GM23338 (cell line): ENCODE results near the gene RS1. TPM values are rescaled to one million over a fixed set of nuclear protein-coding genes. Genes with fewer than 3 reads are reported as not detected.

Source experiments
- ATAC-seq: fragments of 200-7000 bp; cut with Tn5 transposase; 3 replicates; pipeline ENCODE4 v1.9.1; 2020
- DNase-seq: peaks from one replicate; pipeline ENCODE4 v3.0.0-alpha.2; 2015; ENCODE audit warnings: low spot score
- H2AFZ ChIP-seq: fragments of 200-600 bp; sonication (generic); 2 replicates; pipeline ENCODE4 v1.8.0; 2016; ENCODE audit warnings: antibody characterized with exemption, mild to moderate bottlenecking, moderate library complexity
- H3F3A ChIP-seq: fragments of 200-600 bp; sonication (generic); replicated peaks from 2 replicates; pipeline ENCODE4 v1.8.0; 2017; ENCODE audit warnings: antibody characterized with exemption, mixed run types, low read depth
- H3K27ac ChIP-seq: fragments of 200-600 bp; sonication (generic); 2 replicates; pipeline ENCODE4 v1.6.1; 2016; ENCODE audit warnings: low read depth
- H3K27me3 ChIP-seq: fragments of 200-600 bp; sonication (generic); 2 replicates; pipeline ENCODE4 v1.8.0; 2016; ENCODE audit warnings: mild to moderate bottlenecking, mixed run types, moderate library complexity; ENCODE audit not compliant: insufficient read depth
- H3K36me3 ChIP-seq: fragments of 200-600 bp; sonication (generic); 2 replicates; pipeline ENCODE4 v1.8.0; 2016; ENCODE audit warnings: mild to moderate bottlenecking; ENCODE audit not compliant: insufficient read depth
- H3K4me1 ChIP-seq: fragments of 200-600 bp; sonication (generic); 2 replicates; pipeline ENCODE4 v1.8.0; 2016; ENCODE audit warnings: mild to moderate bottlenecking, moderate library complexity; ENCODE audit not compliant: insufficient read depth
- H3K4me2 ChIP-seq: fragments of 200-600 bp; sonication (generic); 2 replicates; pipeline ENCODE4 v1.7.1; 2017; ENCODE audit warnings: mixed run types
- H3K4me3 ChIP-seq: fragments of 200-600 bp; sonication (generic); 2 replicates; pipeline ENCODE4 v1.6.1; 2016; ENCODE audit warnings: mixed run types
- H3K79me2 ChIP-seq: fragments of 200-600 bp; sonication (generic); replicated peaks from 2 replicates; pipeline ENCODE4 v1.8.0; 2017; ENCODE audit warnings: mild to moderate bottlenecking; ENCODE audit not compliant: insufficient read depth
- H3K9me2 ChIP-seq: fragments of 200-600 bp; sonication (generic); 2 replicates; pipeline ENCODE4 v1.8.0; 2017; ENCODE audit not compliant: insufficient read depth
- H4K20me1 ChIP-seq: fragments of 200-600 bp; sonication (generic); replicated peaks from 2 replicates; pipeline ENCODE4 v1.8.0; 2017; ENCODE audit warnings: mild to moderate bottlenecking; ENCODE audit not compliant: insufficient read depth
- H3K27ac Mint-ChIP-seq: 2 replicates; pipeline ENCODE4 v1.8.0; 2020; ENCODE audit warnings: inconsistent platforms, mild to moderate bottlenecking, moderate library complexity, mixed read lengths
- H3K27me3 Mint-ChIP-seq: 3 replicates; pipeline ENCODE4 v1.8.0; 2022; ENCODE audit warnings: low read depth, mild to moderate bottlenecking, moderate library complexity, mixed read lengths, inconsistent platforms; ENCODE audit not compliant: insufficient read depth, poor library complexity
- H3K36me3 Mint-ChIP-seq: 3 replicates; pipeline ENCODE4 v1.8.0; 2021; ENCODE audit warnings: low read depth, mild to moderate bottlenecking, inconsistent platforms, moderate library complexity, mixed read lengths
- H3K4me1 Mint-ChIP-seq: 3 replicates; pipeline ENCODE4 v1.8.0; 2020; ENCODE audit warnings: mild to moderate bottlenecking, inconsistent platforms, mixed read lengths
- H3K4me3 Mint-ChIP-seq: 3 replicates; pipeline ENCODE4 v1.8.0; 2021; ENCODE audit warnings: moderate library complexity, mild to moderate bottlenecking, inconsistent platforms, mixed read lengths
- H3K9me3 Mint-ChIP-seq: 3 replicates; pipeline ENCODE4 v1.8.0; 2020; ENCODE audit warnings: moderate library complexity, mild to moderate bottlenecking, inconsistent platforms, mixed read lengths
- CREB1 ChIP-seq: fragments of 250-450 bp; sonication (Bioruptor Pico); IDR thresholded peaks from 2 replicates; pipeline ENCODE4 v1.5.0; 2020; ENCODE audit warnings: low read depth, mild to moderate bottlenecking, moderate library complexity
- CTCF ChIP-seq, 2 experiments: fragments of 200-600 bp in 1 of 2; sonication (generic) in 1 of 2; conservative IDR thresholded peaks; 2 replicates each; pipeline versions ENCODE4 v1.5.1 to v1.6.1; 2016 to 2017; ENCODE audit warnings: antibody characterized with exemption in 2 of 2, low read depth in 2 of 2, mild to moderate bottlenecking in 2 of 2, moderate library complexity in 1 of 2
- ETS1 ChIP-seq: IDR thresholded peaks from 2 replicates; pipeline ENCODE4 v1.6.1; 2016; ENCODE audit warnings: antibody characterized with exemption
- EZH2 ChIP-seq: fragments of 200-600 bp; sonication (generic); IDR thresholded peaks from one replicate; pipeline ENCODE4 v1.8.0; 2017; ENCODE audit warnings: antibody characterized with exemption, mild to moderate bottlenecking, low read depth; ENCODE audit not compliant: unreplicated experiment
- EZH2phosphoT487 ChIP-seq: fragments of 200-600 bp; sonication (generic); IDR thresholded peaks from one replicate; pipeline ENCODE4 v1.8.1; 2018; ENCODE audit warnings: antibody characterized with exemption; ENCODE audit not compliant: unreplicated experiment
- JUNB ChIP-seq: IDR thresholded peaks from one replicate; pipeline ENCODE4 v1.6.1; 2016; ENCODE audit warnings: antibody characterized with exemption; ENCODE audit not compliant: unreplicated experiment
- NANOG ChIP-seq: IDR thresholded peaks from 2 replicates; pipeline ENCODE4 v1.6.1; 2016; ENCODE audit warnings: antibody characterized with exemption, borderline replicate concordance
- POLR2AphosphoS5 ChIP-seq: IDR thresholded peaks from 2 replicates; pipeline ENCODE4 v1.6.1; 2016; ENCODE audit warnings: antibody characterized with exemption, low read depth
- REST ChIP-seq: IDR thresholded peaks from one replicate; pipeline ENCODE4 v1.6.1; 2018; ENCODE audit warnings: antibody characterized with exemption; ENCODE audit not compliant: unreplicated experiment
- STAT1 ChIP-seq: IDR thresholded peaks from one replicate; pipeline ENCODE4 v1.6.1; 2016; ENCODE audit warnings: antibody characterized with exemption; ENCODE audit not compliant: unreplicated experiment
- ZNF114 ChIP-seq: fragments of 250-450 bp; sonication (Bioruptor Pico); IDR thresholded peaks from 2 replicates; pipeline ENCODE4 v1.5.0; 2020; ENCODE audit warnings: mild to moderate bottlenecking, moderate library complexity
- ZNF331 ChIP-seq: fragments of 250-450 bp; sonication (Bioruptor Pico); IDR thresholded peaks from 2 replicates; pipeline ENCODE4 v1.5.0; 2020; ENCODE audit warnings: low read depth, mild to moderate bottlenecking, moderate library complexity
- ZNF462 ChIP-seq: fragments of 250-450 bp; sonication (Bioruptor Pico); IDR thresholded peaks from 2 replicates; pipeline ENCODE4 v1.5.0; 2020; ENCODE audit warnings: mild to moderate bottlenecking, moderate library complexity
- long read RNA-seq: library from polyadenylated mRNA; unstranded; transcript quantifications from one replicate; pipeline ENCODE4 v2.0.0, GENCODE V29; 2020; ENCODE audit not compliant: unreplicated experiment
- polyA plus RNA-seq: library from polyadenylated mRNA; unstranded; fragments of >200 nt; fragmentation: Nextera tagmentation; extraction: Ambion mirVana; gene quantifications from 2 replicates; pipeline ENCODE4 v1.2.1, GENCODE V29; 2016
- total RNA-seq: library from RNA; depleted of rRNA; stranded (reverse); fragments of >200 nt; shearing (Covaris generic); gene quantifications from 2 replicates; pipeline ENCODE4 v1.2.3, GENCODE V29; 2014; rRNA removed

Gene RS1
- total RNA-seq (not detected in 2 replicates), polyA plus RNA-seq (not detected in 2 replicates)
- long read RNA-seq, result 0 reads

GRCh38 chrX:18672008-18672407 lies at the start of gene RS1:
TSS of gene RS1 (minus strand) at chrX:18672108. CDS start at chrX:18672068, 40 bp downstream.
- H3K36me3 Mint-ChIP-seq, result no peaks in the 10 kb centered on the region
- no peaks in the 10 kb centered on the region for H3K9me3 Mint-ChIP-seq
- no peak within 1 kb of the TSS for H3K27ac Mint-ChIP-seq
- TF ChIP-seq CTCF (conservative IDR thresholded peaks at IDR 0.05; ENCODE audit: low read depth in 2 of 2) (no peak), CREB1 (CRISPR knock-in tag) (no peak), ZNF331 (CRISPR knock-in tag) (no peak), ZNF114 (CRISPR knock-in tag) (no peak), ETS1 (no peak), EZH2 (no peak), REST (no peak), NANOG (no peak), STAT1 (no peak), POLR2AphosphoS5 (no peak), EZH2phosphoT487 (no peak), JUNB (no peak), ZNF462 (CRISPR knock-in tag) (no peak)
- H3K36me3 ChIP-seq, result no peaks in the 10 kb centered on the region
- H3F3A ChIP-seq, result no peaks in the 10 kb centered on the region
- no peaks in the 10 kb centered on the region for H3K27me3 ChIP-seq
- no peaks in the 10 kb centered on the region for H4K20me1 ChIP-seq
- no peak within 1 kb of the TSS for H3K27ac ChIP-seq
- peaks cover 8% of the 10 kb centered on the region for H3K27me3 Mint-ChIP-seq
- no peak within 1 kb of the TSS for H3K4me2 ChIP-seq
- H3K4me1 Mint-ChIP-seq, result peaks cover 3% of the 10 kb centered on the region; the same call in 2 of the 3 replicates
- H3K79me2 ChIP-seq, result no peaks in the 10 kb centered on the region
- no peak within 1 kb of the TSS for H3K4me3 ChIP-seq
- ATAC-seq (no peak), DNase-seq (no peak)
- H2AFZ ChIP-seq, result no peak within 1 kb of the TSS
- no peaks in the 10 kb centered on the region for H3K4me1 ChIP-seq
- H3K4me3 Mint-ChIP-seq, result no peak within 1 kb of the TSS
- no peaks in the 10 kb centered on the region for H3K9me2 ChIP-seq
